HG02943 (cell line): ENCODE results near the gene FMN1.

Source experiments
- ATAC-seq: cut with Tn5 transposase; IDR thresholded peaks from one replicate; pipeline ENCODE4 v1.9.1; 2021; ENCODE audit warnings: mild to moderate bottlenecking, low read depth, moderate library complexity; ENCODE audit not compliant: unreplicated experiment

FMN1 gene

GRCh38 chr15:33069161-33069560 is 125.4 kb downstream of the FMN1 start:
- no peak for ATAC-seq

- no peak for ATAC-seq
These were observed 126.0 kb downstream of the FMN1 start for GRCh38 chr15:33068511-33068990.

GRCh38 chr15:33068007-33068481 is 126.5 kb downstream of the FMN1 start:
- no peak for ATAC-seq

GRCh38 chr15:33067456-33067855 is 127.1 kb downstream of the FMN1 start:
- ATAC-seq, result no peak

- ATAC-seq, result no peak
These were observed 127.9 kb downstream of the FMN1 start for GRCh38 chr15:33066584-33066983.

GRCh38 chr15:33064878-33065277 is 129.6 kb downstream of the FMN1 start:
- no peak for ATAC-seq

GRCh38 chr15:33059184-33059583 is 135.3 kb downstream of the FMN1 start:
- no peak for ATAC-seq

- ATAC-seq, result no peak
These were observed 136.7 kb downstream of the FMN1 start for GRCh38 chr15:33057845-33058244.

- no peak for ATAC-seq
These were observed 138.6 kb downstream of the FMN1 start for GRCh38 chr15:33055962-33056361.

- ATAC-seq, result no peak
These were observed 143.0 kb downstream of the FMN1 start for GRCh38 chr15:33051528-33051927.

- no peak for ATAC-seq
These were observed 146.3 kb downstream of the FMN1 start for GRCh38 chr15:33048255-33048654.

GRCh38 chr15:33047077-33047476 is 147.4 kb downstream of the FMN1 start:
- no peak for ATAC-seq

- ATAC-seq, result no peak
These were observed 148.2 kb downstream of the FMN1 start for GRCh38 chr15:33046329-33046728.

- no peak for ATAC-seq
These were observed 149.3 kb downstream of the FMN1 start for GRCh38 chr15:33045066-33045810.

- no peak for ATAC-seq
These were observed 149.9 kb downstream of the FMN1 start for GRCh38 chr15:33044598-33044997.

GRCh38 chr15:33043636-33044035 is 150.9 kb downstream of the FMN1 start:
- no peak for ATAC-seq

- no peak for ATAC-seq
These were observed 154.0 kb downstream of the FMN1 start for GRCh38 chr15:33040496-33040895.

GRCh38 chr15:33034588-33034987 is 159.9 kb downstream of the FMN1 start:
- ATAC-seq, result no peak

- ATAC-seq, result no peak
These were observed 162.5 kb downstream of the FMN1 start for GRCh38 chr15:33032053-33032452.

- ATAC-seq, result no peak
These were observed 163.1 kb downstream of the FMN1 start for GRCh38 chr15:33031324-33031821.

GRCh38 chr15:33030315-33030714 is 164.2 kb downstream of the FMN1 start:
- ATAC-seq, result no peak

- ATAC-seq, result no peak
These were observed 165.3 kb downstream of the FMN1 start for GRCh38 chr15:33029109-33029652.
